ENCODE measurements around the gene MAPT.

- TF ChIP-seq, protein P1, sequence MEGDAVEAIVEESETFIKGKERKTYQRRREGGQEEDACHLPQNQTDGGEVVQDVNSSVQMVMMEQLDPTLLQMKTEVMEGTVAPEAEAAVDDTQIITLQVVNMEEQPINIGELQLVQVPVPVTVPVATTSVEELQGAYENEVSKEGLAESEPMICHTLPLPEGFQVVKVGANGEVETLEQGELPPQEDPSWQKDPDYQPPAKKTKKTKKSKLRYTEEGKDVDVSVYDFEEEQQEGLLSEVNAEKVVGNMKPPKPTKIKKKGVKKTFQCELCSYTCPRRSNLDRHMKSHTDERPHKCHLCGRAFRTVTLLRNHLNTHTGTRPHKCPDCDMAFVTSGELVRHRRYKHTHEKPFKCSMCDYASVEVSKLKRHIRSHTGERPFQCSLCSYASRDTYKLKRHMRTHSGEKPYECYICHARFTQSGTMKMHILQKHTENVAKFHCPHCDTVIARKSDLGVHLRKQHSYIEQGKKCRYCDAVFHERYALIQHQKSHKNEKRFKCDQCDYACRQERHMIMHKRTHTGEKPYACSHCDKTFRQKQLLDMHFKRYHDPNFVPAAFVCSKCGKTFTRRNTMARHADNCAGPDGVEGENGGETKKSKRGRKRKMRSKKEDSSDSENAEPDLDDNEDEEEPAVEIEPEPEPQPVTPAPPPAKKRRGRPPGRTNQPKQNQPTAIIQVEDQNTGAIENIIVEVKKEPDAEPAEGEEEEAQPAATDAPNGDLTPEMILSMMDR (IDR thresholded peaks at IDR 0.05) = no peak
- no peak for TF ChIP-seq POLR2A (IDR thresholded peaks at IDR 0.05)
Measured at GRCh38 chr17:46012506-46013079, 118.2 kb downstream of the MAPT start.

Measured in testis (tissue), 2 donors.